Breast epithelium (tissue), 3 donors: ENCODE results near the gene NACC2.

Source experiments
- CTCF ChIP-seq, 3 donors: fragments of 450-650 bp; IDR thresholded peaks; one replicate each; pipeline ENCODE4 v1.5.1; 2016 to 2017; ENCODE audit warnings: antibody characterized with exemption in 3 of 3, mild to moderate bottlenecking in 3 of 3, moderate library complexity in 3 of 3
- POLR2A ChIP-seq: fragments of 450-650 bp; IDR thresholded peaks from one replicate; pipeline ENCODE4 v1.6.1; 2016; ENCODE audit warnings: antibody characterized with exemption, mild to moderate bottlenecking, moderate library complexity
- POLR2AphosphoS5 ChIP-seq, 3 donors: sonication (generic); formaldehyde crosslinking; IDR thresholded peaks; one replicate each; pipeline ENCODE4 v1.6.1; 2017; ENCODE audit warnings: antibody characterized with exemption in 3 of 3

- no peak for TF ChIP-seq POLR2A
- TF ChIP-seq CTCF (IDR thresholded peaks at IDR 0.05): no peak
- TF ChIP-seq POLR2AphosphoS5 (IDR thresholded peaks at IDR 0.05): no peak
These were observed 38.9 kb upstream of the NACC2 start for GRCh38 chr9:136133959-136134484.
